HG02642 (cell line): ENCODE measurements around the gene EID2.
A peak's percentile ranks its signal among the peaks of the same experiment; 100 is the strongest.

Experiments
- ATAC-seq: cut with Tn5 transposase; IDR thresholded peaks from one replicate; pipeline ENCODE4 v1.9.1; 2021; ENCODE audit warnings: mild to moderate bottlenecking; ENCODE audit not compliant: unreplicated experiment, poor library complexity

EID2 gene

DNA sequence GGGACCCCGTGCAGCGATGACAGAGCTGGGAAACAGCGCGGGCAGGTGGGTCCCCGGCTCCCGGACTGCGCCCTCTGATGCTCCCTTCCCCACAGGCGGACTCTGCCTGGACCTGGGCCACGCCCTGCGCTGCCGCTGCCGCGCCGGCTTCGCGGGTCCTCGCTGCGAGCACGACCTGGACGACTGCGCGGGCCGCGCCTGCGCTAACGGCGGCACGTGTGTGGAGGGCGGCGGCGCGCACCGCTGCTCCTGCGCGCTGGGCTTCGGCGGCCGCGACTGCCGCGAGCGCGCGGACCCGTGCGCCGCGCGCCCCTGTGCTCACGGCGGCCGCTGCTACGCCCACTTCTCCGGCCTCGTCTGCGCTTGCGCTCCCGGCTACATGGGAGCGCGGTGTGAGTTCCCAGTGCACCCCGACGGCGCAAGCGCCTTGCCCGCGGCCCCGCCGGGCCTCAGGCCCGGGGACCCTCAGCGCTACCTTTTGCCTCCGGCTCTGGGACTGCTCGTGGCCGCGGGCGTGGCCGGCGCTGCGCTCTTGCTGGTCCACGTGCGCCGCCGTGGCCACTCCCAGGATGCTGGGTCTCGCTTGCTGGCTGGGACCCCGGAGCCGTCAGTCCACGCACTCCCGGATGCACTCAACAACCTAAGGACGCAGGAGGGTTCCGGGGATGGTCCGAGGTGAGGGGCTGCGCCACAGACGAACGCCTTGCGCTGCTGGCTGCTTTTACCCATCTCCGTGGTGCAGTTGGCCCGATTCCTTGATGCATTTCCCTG is 32.8 kb downstream of the EID2 start:
- peak; percentile 49 for ATAC-seq

DNA sequence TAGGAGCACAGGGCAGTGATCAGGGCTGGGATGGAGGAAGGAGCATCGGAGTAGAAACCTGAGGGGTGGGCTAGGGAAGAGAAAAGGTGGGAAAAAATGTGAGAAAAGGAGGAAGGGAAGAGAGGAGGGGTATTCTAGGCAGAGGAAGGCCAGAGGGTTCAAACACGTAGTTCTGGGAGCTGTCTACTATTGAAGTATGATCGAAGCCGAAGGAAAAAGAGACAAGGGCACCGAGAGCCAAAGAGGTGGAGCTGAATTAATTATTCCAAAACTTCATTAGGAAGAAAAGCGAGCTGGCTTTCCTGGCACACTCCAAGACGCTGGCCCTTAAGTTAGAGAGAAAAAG is 33.4 kb downstream of the EID2 start:
- ATAC-seq, result no peak

DNA sequence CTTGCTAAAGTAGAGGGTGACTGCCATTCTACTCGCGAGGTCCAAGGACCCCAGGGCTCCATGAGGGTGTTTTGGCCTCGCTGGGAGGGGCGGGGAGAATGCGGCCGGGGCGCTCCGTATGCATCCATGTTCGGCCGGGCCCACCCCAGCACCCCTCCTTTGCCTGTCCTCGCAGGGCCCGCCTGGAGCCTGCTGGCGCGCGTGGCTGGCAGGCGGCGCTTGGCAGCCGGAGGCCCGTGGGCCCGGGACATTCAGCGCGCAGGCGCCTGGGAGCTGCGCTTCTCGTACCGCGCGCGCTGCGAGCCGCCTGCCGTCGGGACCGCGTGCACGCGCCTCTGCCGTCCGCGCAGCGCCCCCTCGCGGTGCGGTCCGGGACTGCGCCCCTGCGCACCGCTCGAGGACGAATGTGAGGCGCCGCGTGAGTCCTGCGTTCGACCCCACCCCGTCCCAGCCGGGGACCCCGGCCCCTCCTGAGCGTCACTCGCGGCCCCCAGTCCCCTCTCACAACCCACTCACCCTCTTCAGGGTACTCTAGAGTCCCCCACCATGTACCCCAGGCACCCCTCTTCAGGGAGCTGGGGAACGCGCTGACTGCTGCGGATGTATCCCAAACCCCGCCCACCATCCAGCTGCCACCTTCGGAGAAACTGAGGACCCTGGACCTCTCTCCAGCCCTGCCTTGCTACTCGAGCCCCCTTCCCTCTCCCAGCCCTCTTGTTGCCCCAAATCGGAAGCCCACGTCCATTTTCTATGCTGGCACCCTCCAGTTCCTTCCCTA is 37.1 kb downstream of the EID2 start:
- no peak for ATAC-seq

- ATAC-seq, result no peak
Observed at GRCh38 chr19:39501340-39501739, 38.6 kb downstream of the EID2 start.

- ATAC-seq, result no peak
Observed at GRCh38 chr19:39500543-39500942, 39.4 kb downstream of the EID2 start.

DNA sequence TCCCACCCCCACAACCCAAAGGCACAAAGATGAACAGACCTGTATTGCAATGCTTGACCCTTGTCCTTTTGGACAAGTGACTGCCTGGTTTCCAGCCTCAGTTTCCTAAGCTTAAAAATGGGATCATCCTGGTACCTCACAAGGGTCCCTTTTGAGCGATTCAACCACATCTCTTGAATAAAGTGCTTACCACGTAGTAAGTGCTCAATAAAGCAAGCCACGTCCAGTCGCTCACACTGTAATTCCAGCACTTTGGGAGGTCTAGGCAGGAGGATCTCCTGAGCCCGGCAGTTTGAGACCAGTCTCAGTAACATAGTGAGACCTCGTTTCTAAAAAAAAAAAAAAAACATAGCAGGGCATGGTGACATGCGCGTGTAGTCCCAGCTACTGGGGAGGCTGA is 40.0 kb downstream of the EID2 start:
- no peak for ATAC-seq

- ATAC-seq, result no peak
Observed at GRCh38 chr19:39498798-39499642, 40.9 kb downstream of the EID2 start, which contains the start of gene DLL3. Gene DLL3, plus strand, starts transcription at chr19:39498947. Its CDS starts 28 bp downstream, at chr19:39498975.

DNA sequence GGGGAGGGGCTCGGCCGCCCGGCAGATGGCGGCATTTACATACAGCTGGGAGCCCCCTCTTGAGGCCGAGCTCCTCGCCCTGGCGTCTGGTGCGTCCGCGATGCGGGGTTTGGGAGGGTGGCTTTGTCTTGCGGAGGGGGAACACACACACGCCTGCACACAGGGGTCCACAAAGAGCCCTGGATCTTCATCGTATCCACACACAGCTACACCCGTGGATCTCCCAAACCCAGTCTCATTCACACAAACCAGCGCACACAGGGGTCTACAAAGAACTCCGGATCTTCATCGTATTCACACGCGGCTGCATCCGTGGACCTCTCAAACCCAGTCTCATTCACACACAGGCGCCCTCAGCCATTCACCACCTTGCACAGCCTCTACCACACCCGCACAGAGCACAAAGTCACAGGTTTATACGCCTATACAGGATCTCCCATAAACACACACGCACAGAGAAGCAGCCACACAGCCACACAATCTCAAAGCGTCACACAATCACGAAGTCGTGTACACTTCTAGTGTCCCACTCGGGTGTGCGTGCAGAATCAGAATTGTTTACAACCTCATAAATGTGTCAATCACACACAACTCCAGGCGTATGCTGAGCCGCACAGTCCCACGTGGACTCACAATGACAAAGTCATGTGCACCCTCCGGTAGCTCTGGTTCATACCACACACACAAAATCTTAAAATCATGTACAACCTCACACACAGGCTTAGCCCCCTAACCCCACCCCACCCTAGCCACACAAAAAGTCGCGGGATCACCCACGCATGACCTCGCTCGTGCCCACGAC is 41.8 kb downstream of the EID2 start:
- no peak for ATAC-seq

- no peak for ATAC-seq
Observed at GRCh38 chr19:39497701-39497995, 42.3 kb downstream of the EID2 start.

DNA sequence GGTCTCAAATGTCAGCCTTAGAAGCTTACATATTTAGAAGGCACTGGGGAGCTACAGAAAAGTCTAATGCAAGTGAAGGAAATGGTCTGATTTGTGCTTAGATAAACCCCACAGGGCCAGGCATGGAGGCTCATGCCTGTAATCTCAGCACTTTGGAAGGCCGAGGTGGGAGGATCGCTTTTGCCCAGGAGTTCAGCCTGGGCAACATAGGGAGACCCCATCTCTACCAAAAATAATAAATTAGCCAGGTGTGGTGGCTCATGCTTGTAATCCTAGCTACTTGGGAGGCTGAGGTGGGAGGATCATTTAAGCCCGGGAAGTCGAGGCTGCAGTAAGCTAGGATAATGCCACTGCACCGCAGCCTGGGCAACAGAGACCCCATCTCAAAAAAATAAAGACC is 43.9 kb downstream of the EID2 start:
- ATAC-seq, result no peak

GRCh38 chr19:39494661-39495060 is 45.3 kb downstream of the EID2 start:
- ATAC-seq, result no peak

DNA sequence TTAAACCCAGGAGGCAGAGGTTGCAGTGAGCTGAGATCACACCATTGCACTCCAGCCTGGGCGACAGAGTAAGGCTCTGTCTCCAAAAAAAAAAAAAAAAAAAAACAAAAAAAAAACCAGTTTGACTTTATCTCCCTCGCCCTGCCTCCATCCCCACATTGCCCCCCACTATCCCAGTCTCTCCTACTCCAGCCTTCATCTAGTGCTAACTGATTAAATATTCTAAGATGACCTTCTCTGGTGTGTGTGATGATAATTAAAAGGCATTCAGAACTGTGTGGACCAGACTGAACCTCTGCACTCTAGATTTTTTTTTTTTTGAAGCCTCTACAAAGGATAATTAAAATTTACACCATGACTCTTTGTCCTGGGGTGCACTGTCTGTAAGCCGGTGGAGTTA is 47.2 kb downstream of the EID2 start:
- ATAC-seq, result no peak

GRCh38 chr19:39492225-39492624 is 47.7 kb downstream of the EID2 start:
- ATAC-seq, result no peak

DNA sequence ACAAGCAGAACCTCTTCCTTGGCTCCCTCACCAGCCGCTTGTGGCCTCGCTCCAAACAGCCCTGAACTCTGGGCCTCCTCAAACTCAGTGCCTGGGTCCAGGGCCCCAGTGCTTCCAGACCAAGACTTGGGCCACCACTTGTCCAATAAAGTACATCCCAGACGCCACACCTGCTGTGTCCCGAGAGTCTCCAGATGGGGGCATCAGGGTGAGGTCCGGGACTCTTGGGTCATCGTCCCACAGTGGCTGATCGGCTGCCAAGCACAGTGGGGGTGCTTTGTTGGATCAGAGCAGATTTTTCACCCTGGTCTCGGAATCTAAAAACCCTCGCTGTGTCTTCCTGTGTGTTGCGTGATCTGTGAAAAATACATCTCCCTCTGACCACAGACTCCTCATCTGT is 50.2 kb downstream of the EID2 start:
- no peak for ATAC-seq
